OCI-LY3 (cell line): ENCODE measurements around the gene SPX.

Experiments
- EZH2phosphoT487 ChIP-seq: fragments of 200-600 bp; shearing (Covaris generic); IDR thresholded peaks from 2 replicates; pipeline ENCODE4 v1.6.1; 2018; ENCODE audit warnings: antibody characterized with exemption, mixed run types, low read depth
- TF ChIP-seq, protein P1 (sequence below): fragments of 200-600, 300-600 bp; sonication (generic); IDR thresholded peaks from 2 replicates; pipeline ENCODE4 v1.5.1; 2014; ENCODE audit warnings: antibody characterized with exemption, low read length, low read depth

DNA sequence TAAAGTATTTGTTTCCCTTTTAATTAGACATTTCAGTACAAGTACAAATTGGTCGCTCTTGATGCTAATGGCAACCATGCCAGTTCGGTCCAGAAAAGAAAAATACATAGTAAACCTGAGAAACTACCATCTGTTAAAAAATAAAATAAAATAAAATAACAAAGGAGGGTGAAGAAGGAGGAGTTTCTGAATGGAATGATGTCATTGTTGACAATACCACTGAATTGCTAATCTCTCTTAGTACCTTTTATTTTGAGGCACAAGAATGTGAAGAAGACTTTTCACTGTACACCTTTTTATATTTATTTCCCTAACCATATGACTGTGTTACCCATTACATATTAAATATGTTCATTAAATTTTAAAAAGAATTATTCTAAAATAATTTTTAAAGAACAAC is 19.5 kb downstream of the SPX start:
- TF ChIP-seq, protein P1, sequence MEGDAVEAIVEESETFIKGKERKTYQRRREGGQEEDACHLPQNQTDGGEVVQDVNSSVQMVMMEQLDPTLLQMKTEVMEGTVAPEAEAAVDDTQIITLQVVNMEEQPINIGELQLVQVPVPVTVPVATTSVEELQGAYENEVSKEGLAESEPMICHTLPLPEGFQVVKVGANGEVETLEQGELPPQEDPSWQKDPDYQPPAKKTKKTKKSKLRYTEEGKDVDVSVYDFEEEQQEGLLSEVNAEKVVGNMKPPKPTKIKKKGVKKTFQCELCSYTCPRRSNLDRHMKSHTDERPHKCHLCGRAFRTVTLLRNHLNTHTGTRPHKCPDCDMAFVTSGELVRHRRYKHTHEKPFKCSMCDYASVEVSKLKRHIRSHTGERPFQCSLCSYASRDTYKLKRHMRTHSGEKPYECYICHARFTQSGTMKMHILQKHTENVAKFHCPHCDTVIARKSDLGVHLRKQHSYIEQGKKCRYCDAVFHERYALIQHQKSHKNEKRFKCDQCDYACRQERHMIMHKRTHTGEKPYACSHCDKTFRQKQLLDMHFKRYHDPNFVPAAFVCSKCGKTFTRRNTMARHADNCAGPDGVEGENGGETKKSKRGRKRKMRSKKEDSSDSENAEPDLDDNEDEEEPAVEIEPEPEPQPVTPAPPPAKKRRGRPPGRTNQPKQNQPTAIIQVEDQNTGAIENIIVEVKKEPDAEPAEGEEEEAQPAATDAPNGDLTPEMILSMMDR: no peak
- TF ChIP-seq EZH2phosphoT487: no peak
